ENCODE measurements around the gene SRRM3.
A peak's percentile ranks its signal among the peaks of the same experiment; 100 is the strongest.

The SRRM3 gene

GRCh38 chr7:76315364-76315763 is 113.7 kb downstream of the SRRM3 start:
- TF ChIP-seq, protein P1, sequence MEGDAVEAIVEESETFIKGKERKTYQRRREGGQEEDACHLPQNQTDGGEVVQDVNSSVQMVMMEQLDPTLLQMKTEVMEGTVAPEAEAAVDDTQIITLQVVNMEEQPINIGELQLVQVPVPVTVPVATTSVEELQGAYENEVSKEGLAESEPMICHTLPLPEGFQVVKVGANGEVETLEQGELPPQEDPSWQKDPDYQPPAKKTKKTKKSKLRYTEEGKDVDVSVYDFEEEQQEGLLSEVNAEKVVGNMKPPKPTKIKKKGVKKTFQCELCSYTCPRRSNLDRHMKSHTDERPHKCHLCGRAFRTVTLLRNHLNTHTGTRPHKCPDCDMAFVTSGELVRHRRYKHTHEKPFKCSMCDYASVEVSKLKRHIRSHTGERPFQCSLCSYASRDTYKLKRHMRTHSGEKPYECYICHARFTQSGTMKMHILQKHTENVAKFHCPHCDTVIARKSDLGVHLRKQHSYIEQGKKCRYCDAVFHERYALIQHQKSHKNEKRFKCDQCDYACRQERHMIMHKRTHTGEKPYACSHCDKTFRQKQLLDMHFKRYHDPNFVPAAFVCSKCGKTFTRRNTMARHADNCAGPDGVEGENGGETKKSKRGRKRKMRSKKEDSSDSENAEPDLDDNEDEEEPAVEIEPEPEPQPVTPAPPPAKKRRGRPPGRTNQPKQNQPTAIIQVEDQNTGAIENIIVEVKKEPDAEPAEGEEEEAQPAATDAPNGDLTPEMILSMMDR (conservative IDR thresholded peaks at IDR 0.05): no peak
- no peak overlapping the region for H3K27ac ChIP-seq

- peak overlapping the region; percentile 93 for H3K27ac ChIP-seq
- TF ChIP-seq, protein P1 (conservative IDR thresholded peaks at IDR 0.05): no peak
These were observed 115.5 kb downstream of the SRRM3 start for GRCh38 chr7:76316984-76317781.

- peak overlapping the region; percentile 93 for H3K27ac ChIP-seq
- TF ChIP-seq, protein P1 (conservative IDR thresholded peaks at IDR 0.05): no peak
These were observed 116.2 kb downstream of the SRRM3 start for GRCh38 chr7:76317782-76318487.

GRCh38 chr7:76318488-76319353 is 117.0 kb downstream of the SRRM3 start:
- TF ChIP-seq, protein P1 (conservative IDR thresholded peaks at IDR 0.05): peak; percentile 38
- peak overlapping the region; percentile 93 for H3K27ac ChIP-seq

GRCh38 chr7:76325092-76325491 is 123.4 kb downstream of the SRRM3 start:
- H3K27ac ChIP-seq: no peak overlapping the region

DNA sequence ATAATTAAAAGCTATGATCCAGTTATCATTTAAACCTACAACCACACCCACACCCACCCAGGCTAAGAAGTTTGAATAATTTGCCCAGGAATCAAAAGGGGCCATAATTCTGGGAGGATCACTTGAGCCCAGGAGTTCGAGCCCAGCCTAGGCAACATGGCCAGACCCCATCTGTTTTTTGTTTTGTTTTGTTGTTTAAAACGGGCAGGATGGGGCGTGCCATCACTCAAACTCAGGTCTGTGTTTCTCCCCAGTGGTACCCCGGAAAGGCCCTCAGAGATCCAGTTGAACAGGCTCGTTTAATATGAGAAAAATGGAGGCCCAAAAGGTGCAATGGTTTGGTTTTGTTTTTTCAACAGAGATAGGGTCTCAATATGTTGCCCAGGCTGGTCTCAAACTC is 124.1 kb downstream of the SRRM3 start:
- no peak overlapping the region for H3K27ac ChIP-seq
- TF ChIP-seq, protein P1 (conservative IDR thresholded peaks at IDR 0.05): no peak

More at GRCh38 chr7:76325092-76325491, 123.4 kb downstream of the SRRM3 start:
- TF ChIP-seq, protein P1 (conservative IDR thresholded peaks at IDR 0.05): no peak

Data from VCaP (cell line).